Measurements from ENCODE around the gene TEDC2.
"Not testable (repeated sequence)": the region's sequence is repeated elsewhere in the genome, so short reads cannot be mapped to it uniquely, and the experiment has no call there.

The TEDC2 gene

DNA sequence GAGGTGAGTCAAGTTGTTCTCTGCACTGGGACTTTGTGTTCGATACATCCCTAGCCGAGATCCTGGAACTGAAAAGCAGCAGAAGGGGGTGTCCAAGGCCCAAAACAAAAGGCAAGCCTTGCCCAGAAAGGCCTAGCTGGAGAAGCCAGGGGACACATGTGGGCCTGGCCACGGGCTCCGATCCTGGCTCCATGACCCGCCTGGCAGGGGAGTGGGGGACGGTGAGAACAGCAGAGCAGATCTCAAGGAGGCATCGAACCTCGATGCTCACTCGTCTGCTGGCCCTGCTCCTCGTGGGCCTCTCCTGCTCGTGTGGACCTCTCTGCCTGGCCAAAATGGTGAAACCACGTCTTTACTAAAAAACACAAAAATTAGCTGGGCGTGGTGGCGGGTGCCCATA is 21.8 kb upstream of the TEDC2 start:
- no peak for DNase-seq (ENCODE audit: low spot score)

DNA sequence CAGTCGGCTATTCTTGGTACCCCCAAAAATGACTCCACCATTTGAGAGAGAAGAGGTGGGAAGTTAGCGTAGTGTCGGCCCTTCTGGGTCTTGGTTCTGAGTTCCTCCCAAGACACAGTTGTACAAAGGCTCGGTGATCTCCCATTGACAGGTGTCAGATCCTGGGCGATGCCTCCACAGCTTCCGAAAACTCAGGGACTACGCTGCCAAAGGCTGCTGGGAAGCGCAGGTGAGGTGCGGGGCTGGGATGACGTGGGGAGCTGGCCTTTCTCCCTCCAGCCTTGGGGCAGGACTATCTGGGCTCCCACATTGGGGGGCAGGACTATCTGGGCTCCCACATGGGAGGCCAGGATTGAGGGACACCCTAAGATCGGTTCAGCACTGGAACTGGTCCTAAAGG is 20.3 kb upstream of the TEDC2 start:
- DNase-seq (ENCODE audit: low spot score), result no peak

DNA sequence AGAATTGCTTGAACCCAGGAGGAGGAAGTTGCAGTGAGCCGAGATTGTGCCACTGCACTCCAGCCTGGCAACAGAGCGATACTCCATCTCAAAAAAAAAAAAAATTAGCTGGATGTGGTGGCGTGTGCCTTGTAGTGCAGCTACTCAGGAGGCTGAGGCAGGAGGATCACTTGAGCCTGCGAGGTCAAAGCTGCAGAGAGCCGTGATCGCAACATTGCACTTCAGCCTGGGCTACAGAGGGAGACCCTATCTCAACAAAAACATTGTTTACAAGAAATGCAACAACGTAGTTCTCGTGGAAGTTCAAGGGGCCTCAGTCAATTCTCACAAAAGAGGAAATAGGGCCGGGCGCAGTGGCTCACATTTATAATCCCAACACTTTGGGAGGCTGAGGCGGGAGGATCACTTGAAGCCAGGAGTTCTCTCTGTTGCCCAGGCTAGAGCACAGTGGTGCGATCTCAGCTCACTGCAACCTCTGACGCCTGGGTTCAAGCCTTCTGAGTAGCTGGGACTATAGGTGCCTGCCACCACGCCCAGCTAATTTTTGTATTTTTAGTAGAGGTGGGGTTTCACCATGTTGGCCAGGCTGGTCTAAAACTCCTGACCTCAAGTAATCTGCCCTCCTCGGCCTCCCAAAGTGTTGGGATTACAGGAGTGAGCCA is 18.6 kb upstream of the TEDC2 start:
- not testable (repeated sequence) for DNase-seq (ENCODE audit: low spot score)

DNA sequence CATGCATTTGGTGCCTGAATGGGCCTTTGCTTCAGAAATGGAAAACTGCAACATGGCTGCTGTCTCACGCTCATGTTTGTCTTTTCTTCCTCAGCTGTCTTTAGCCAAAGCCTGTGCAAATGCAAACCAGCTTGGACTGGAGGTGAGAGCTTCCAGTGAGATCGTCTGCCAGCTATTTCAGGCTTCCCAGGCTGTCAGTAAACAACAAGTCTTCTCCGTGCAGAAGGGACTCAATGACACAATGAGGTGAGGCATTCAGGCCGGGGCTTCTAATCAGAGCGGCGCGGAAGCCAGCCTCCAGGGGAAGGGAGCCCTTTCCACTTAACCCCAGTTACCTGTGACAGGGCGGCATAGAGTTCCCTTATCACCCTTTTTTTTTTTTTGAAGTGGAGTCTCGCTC is 16.4 kb upstream of the TEDC2 start:
- no peak for DNase-seq (ENCODE audit: low spot score)

DNA sequence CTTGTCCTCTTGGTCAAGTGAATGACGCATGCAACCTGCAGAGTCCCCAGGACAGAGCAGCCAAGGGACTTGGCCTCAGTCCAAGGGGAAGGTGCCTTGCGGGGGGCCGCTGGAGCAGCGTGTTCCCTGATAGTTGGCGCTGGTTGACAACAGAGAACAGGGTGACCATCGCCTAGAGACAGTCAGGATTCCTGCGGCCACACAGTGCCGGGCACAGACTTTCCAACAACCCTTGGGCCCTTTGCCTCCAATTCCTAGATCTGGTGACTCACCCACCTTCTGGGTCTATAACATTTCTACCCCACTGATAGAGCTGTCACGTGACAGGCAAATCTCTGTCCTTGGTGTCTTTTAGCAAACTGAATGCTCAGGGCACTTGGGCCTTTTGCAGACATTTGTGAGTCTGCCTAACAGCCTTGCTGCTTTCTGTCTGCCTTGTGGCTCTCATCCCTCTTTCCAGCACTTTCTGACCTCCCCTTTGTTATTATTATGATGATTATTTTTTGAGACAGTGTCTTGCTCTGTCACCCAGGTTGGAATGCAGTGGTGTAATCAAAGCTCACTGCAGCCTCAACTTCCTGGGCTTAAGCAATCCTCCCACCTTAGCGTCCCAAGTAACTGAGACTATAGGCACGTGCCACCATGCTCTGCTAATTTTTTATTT is 11.9 kb upstream of the TEDC2 start:
- no peak for DNase-seq (ENCODE audit: low spot score)

DNA sequence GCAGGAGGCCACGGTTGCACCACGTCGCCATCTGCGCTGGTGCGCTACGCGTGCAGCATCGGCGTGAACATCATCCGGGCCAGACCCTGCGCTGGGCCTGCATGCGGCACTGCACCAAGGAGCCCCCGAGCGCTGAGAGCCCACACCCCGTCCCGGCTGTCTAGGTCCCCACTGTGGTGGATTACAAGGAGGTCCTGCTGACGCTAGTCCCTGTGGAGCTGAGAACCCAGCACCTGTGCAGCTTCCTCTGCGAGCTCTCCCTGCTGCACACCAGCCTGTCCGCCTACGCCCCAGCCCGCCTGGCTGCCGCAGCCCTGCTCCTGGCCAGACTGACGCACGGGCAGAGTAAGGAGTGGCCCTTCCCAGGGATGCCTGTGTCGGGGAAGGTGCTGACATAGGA is 10.8 kb upstream of the TEDC2 start:
- DNase-seq (ENCODE audit: low spot score), result no peak

DNA sequence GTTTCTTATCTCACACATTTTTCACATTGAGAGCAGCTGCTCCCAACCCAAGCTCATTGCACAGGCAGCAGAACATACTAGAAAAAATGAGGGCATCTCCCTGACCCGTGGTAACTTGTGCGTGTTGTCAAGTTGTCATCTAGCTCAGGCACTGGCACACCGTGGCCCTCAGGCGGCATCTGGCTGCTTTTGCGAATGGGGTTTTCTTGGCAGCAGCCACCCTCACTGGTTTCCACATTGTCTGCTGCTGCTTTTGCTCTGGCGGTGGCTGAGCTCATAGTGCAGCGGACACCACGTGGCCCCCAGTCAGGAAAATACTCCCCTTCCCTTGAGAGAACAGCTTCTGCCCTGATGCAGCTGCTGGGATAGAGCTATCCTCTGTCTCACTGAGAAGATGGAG is 9.4 kb upstream of the TEDC2 start:
- DNase-seq (ENCODE audit: low spot score), result no peak

DNA sequence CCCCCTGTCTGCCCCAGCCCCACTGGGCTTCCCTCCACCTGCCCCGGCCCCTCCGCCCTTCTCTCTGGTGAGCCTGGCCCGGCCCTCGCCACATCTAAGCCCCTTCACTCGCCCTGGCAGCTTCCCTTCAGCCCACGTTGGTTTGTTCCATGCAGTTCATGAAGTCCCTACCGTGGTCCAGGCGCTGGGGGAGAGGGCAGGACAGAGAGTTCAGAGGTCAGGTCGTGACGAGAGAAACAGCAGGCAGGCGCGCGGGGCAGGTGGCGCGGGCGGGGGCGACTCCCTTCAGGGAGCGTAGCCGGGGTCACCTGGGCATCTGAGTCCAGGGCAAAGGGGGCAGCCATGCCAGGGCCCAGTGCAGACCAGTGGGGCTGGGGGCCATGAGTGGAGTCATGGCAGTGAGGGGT is 8.9 kb upstream of the TEDC2 start:
- DNase-seq (ENCODE audit: low spot score), result no peak

DNA sequence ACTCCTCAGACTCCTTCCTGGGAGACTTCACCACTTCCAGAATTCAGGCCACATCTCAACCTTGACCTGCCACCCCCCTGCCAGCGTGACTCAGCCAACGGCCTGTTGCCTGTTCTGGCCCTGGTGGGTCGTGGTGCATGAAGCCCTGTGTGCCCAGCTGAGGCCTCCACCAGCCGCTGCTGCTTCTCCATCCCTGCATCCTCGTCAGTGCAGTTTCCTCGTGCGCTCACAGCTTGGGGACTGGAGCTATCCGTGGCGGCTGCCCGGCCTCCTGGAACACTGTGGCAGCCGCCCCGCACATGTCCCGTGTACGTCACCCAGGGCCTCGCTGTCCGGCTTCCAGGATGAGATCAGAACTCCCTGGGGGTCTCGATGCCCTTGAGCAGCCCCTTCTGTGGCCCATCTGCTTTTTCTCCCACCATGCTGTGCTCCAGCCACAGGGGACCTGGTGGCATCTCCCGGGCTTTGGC is 8.0 kb upstream of the TEDC2 start:
- no peak for DNase-seq (ENCODE audit: low spot score)

DNA sequence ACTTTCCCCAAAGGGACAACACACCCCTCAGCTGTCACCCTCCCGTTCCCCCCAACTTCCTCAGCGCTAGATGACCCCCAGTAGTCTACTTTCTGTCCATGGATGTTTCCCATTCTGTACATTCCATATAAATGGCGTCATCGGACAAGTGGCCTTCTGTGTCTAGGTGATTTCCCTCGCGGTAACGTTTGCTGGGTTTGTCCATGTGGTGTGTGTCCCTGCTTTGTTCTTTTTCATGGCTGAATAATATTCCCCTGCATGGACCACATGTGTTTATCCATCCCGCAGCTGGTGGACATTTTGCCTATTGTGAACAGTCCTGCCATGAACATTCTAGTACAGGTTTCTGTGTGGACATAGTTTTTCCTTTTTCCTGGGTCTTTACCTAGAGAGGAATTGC is 7.3 kb upstream of the TEDC2 start:
- no peak for DNase-seq (ENCODE audit: low spot score)

DNA sequence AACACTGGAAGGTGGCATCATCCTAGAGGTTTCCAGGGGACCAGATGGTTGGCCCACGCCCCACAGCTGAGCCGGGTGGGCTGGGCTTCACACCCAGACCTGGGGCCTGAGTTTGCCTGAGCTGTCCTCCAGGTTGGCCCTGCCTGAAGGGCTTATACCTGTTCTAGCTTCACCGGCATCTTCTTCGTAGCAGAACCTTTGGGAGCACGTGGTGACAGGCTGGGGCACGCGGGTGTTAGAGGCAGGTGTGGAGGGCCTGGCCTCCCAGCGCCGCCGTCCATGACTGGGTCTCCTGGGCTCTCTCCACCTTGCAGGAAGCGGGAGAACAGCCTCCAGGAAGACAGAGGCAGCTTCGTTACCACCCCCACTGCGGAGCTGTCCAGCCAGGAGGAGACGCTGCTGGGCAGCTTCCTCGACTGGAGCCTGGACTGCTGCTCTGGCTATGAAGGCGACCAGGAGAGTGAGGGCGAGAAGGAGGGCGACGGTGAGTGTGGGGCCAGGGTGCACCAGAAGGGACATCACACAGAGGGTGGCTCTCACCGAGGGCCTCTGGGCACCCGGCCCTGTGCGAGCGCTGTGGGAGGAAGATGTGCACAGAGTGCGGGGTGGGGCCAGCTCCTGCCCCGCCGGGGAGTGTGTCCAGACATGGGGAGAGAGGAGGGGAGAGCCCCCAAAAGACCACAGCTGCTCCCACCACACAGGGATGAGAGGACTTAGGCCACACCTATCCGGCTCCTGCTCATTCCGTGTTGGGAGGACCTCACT is 4.6 kb upstream of the TEDC2 start:
- no peak for DNase-seq (ENCODE audit: low spot score)

DNA sequence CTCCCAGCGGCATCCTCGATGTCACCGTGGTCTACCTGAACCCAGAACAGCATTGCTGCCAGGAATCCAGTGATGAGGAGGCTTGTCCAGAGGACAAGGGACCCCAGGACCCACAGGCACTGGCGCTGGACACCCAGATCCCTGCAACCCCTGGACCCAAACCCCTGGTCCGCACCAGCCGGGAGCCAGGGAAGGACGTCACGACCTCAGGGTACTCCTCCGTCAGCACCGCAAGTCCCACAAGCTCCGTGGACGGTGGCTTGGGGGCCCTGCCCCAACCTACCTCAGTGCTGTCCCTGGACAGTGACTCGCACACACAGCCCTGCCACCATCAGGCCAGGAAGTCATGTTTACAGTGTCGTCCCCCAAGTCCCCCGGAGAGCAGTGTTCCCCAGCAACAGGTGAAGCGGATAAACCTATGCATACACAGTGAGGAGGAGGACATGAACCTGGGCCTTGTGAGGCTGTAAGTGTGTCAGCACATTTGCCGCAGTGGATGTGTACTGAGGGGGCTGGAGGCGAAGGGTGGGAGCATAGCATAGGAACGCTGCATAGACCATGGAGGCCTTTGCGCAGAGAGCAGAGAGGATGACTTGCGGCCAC is 3.3 kb upstream of the TEDC2 start:
- DNase-seq (ENCODE audit: low spot score), result no peak

DNA sequence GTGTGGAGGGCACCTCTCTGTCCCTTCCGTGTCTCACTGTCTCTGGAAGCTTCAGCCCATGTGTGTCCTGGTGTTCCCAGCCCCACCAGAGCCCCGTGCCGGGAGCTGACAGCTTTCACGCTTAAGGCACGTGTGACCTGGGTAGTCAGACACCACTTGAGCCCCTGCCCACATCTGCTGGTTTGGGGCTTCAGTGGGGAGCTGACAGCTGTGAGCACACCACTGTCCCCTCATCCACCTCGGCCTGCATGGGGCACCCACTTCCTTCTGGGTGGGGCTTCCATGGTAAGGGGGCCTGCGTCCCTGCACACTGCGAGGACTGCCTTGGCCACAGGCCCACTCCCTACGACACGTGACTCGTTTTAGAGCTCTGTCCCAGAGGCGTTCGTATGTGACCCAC is 2.6 kb upstream of the TEDC2 start:
- no peak for DNase-seq (ENCODE audit: low spot score)

DNA sequence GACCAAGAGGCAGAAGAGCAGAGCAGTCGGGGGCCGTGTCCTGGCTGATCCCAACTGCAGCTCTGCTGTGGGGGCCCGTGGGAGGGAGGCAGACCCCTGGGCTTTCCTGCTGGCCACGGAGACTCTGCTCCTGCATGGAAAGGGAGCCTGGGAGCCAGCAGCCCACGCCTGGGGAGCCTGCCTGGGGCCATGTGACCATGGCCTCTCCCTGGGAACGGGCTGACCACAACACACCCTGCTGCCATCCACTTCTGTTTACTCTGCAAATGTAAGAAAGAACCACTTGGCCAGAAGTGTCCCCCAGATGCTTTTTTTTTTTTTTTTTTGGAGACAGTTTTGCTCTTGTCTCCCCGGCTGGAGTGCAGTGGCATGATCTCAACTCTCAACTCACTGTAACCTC is 2.0 kb upstream of the TEDC2 start:
- no peak for DNase-seq (ENCODE audit: low spot score)

DNA sequence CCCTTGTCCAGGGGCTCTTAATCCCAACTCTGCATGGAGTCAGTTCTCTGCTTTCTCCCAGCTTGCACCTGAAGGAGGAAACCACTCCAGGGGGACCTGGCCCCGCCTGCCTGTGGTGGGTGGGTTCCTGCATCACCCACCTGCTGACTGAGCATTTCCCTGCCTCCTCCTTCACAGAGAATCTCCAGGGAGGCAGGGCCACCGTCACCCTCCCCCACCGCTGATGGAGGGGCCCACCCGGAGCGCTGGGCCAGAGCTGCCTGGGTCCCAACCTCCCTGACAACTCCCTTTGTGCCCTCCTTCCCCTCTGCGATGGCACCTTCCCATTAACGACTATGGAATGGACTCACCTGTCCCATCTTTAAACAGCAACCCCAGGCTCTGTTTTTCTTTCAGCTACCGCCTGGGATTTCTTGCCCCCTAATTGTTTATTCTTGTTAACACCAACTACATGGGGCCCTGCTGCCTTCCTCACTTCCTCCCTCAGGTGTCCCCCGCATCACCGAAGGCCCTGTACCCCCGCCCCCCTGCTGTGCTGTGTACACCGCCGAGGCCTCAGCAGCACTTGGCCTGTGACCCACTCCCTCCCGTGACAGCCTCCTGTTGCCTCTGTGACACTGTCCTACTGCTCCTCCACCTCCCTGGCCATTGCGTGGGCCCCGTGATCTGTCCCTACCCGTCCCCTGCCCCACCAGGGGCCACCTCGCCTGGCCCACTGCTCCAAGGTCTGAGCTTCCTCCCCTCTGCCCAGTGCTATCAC is 842 bp upstream of the TEDC2 start:
- DNase-seq (ENCODE audit: low spot score), result no peak

DNA sequence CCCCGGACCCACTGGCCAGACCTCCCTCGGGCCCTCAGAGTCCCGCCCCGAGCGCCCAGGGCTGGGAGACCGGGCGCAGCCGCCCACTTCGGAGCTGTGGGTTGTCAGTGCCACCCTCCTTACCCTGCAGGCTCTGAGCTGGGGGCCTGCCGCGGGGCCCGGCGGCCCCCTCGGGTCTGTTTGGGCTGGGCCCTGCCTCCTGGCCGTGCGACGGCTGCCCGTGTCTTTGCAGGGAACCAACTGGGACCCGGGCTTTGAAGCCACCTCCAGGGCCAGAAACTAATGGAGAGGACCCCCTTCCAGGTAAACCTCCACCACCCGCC is 443 bp downstream of the TEDC2 start:
- DNase-seq (ENCODE audit: low spot score), result no peak

DNA sequence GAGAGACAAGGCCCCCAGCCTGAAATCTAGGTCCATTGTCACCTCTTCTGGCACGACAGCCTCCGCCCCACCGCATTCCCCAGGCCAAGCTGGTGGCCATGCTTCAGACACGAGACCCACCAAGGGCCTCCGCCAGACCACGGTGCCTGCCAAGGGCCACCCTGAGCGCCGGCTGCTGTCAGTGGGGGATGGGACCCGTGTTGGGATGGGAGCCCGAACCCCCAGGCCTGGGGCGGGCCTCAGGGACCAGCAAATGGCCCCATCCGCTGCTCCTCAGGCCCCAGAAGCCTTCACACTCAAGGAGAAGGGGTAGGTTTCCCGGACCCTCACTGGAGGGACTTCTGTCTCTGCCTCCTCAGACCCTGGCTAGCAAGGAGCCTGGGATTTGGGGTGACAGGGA is 1.0 kb downstream of the TEDC2 start:
- DNase-seq (ENCODE audit: low spot score), result no peak

DNA sequence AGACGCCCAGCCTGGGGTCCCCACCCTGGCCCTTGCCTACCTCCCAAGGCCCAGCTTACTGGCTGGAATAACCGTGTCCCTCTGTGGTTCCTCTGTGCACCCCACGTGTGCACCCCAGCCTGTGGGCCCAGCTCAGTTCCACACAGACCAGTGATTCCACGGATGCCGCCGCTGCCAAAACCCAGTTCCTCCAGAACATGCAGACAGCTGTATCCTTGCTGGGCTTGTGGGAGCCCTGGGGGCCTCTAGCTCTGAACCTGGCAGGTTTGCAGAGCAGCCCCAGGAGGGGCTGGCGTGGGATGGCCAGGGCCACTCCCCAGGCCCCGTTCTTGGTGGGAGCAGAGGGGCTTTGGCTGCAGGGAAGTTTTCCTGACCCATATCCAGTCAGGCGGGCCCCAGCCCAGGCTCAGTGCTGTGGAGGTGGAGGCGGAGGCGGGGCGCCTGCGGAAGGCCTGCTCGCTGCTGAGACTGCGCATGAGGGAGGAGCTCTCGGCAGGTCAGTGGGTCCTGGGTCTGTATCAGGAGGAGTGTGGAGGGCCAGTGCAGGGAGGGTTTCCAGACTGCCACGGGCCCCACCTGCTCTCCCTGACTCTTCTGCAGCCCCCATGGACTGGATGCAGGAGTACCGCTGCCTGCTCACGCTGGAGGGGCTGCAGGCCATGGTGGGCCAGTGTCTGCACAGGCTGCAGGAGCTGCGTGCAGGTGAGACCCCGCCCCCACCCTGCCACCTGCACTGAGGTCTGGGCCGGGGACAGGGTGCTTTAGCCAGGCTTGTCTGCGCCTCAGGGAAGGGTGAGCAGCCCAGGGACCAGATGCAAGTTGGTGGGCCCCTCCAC is 2.3 kb downstream of the TEDC2 start:
- DNase-seq (ENCODE audit: low spot score), result no peak

DNA sequence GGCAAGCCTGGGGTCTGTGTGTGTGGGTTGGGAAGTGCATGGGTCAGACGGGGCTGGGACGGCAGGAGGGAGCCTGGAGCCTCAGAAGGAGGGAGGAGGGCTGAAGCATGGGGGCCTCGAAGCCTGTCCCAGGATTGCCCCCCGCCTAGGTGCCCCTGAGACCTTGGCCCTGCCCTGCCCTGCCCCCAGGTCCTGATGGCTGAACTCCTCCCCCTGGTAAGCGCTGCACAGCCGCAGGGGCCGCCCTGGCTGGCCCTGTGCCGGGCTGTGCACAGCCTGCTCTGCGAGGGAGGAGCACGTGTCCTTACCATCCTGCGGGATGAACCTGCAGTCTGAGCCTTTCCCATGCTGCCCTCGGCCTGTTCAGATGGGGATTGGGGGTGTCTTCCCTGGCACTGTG is 4.4 kb downstream of the TEDC2 start:
- DNase-seq (ENCODE audit: low spot score), result no peak

DNA sequence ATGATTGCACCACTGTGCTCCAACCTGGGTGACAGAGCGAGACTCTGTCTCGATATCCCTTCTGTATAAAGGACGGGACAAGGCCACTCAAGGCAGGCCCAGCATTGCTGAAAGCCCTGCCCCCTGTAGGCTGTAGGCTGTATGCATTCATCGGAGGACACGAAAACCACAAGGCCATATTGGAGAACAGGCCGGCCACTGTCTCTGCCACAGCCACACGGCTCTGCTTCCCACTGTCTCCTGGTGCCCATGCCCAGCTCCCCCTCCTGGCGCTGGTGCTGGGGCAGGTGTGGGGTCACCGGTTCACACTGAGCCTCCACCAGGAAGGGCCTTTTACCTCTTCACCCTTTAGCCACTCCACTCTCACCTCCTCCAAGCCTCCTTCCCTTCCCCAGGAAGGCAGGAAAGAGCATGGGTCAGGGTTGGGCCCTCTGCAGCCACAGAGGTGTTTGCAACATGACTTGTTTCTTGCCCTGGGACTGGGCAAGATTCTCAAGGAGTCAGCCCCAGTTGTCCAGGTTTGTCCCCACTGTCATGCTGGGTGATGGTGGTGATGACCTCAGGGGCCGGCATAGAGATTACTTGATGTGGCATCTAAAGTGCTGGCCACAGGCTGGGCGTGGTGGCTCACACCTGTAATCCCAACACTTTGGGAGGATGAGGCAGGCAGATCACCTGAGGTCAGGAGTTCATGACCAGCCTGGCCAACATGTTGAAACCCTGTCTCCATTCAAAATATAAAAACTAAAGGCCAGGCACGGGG is 5.9 kb downstream of the TEDC2 start:
- no peak for DNase-seq (ENCODE audit: low spot score)

Data from SW480 (cell line).